Epithelial cell of umbilical artery (primary cell): Measurements from ENCODE around the gene CALU. TPM values are rescaled to one million over a fixed set of nuclear protein-coding genes. Genes with fewer than 3 reads are reported as not detected.

Experiments used
- total RNA-seq: library from RNA; depleted of rRNA; stranded (reverse); fragments of >200 nt; gene quantifications from 2 replicates; pipeline ENCODE4 v1.2.3, GENCODE V29; 2014

The CALU gene
- 560 and 563 TPM in 2 replicates for total RNA-seq

DNA sequence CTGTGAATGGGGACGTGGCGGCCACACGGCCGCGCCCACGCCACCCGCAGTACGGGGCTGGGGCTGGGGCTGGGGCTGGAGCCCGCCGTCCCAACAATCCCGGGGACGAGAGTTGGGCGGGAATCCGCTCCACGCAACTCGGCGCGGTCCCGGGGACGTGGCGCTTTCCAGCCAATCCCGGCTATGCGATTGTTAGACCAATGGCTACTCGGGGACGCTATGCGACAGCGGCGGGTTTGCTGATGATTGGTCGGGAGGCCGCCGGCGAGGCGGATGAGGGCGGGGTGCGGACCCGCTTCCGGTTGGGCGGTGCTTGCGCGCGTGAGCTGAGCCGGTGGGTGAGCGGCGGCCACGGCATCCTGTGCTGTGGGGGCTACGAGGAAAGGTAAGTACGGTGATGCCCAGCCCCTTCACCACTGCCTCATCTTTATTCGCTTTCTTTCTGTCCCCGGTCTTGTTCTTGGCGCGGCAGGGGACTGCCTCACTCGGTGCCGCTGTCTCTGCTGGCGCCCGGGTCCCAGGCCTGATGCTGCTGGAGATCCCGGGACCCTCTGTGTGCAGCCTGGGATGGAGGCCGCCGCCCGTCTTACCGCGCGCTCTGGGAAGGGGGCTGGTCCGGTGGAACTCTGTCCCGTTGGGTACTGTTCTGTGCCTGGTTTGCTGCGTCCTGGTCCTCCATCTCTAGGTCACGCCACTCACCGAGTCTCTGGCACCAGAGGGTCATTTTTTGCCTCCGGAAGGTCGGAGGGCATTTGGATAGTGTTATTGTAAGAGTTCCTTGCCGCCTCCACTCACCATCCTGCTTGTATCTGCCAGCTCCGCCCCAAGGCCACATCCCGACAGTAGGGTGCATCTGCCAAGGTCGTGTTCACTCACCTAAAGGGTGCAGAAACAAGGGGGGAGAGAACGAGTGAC lies at the start of gene CALU:
TSS of gene CALU (plus strand) at position 312 of the 915 bp plus-strand sequence. CDS start 9,225 bp downstream, outside the sequence.

DNA sequence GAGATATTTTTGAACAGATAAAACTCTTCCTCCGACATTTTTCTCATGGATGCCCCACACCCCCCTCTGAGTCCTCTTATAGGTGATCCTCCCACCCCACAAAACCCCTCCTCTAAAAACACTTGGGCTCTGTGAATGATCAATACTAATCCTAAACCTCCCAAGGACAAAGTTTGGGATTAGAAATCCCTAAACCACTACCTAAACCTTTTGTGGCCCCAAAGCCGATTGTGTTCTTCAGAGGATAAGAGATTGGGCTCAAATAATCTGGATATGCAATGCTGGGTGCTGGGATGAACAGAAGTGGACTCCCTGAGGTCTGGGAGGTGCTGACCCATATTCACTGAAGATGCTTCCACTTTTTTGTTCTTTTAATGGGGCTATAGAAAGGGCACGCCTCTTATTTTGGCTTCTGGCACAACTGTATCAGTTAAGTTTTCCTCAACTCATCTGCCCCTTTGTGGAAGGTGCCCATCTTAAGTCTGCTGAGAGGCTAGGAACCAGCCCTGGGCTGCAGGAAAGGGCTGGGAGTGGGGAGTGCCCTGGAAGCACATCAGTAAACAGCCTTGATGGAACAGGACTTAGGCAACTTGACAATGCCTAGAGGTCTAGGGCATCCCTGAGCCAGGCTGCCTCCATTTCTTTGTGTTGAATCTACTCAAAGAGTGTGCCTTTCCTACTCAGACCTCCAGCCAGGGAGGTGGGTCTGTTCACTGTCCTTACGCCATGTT lies 36.8 kb downstream of the CALU start, which contains the start of gene OPN1SW:
TSS of gene OPN1SW (minus strand) at position 51 of the 731 bp plus-strand sequence. CDS start at position 38, 13 bp downstream.

GRCh38 chr7:128791121-128791971 lies 52.2 kb downstream of the CALU start, which contains the start of gene CCDC136:
Gene CCDC136 (plus strand): TSS chr7:128791968. CDS start chr7:128792412, 444 bp downstream.

Other genes starting within 250 kb of the CALU start
- gene GARIN1A, start 67.1 kb upstream of the CALU start, total RNA-seq, result 0.32 and 0.46 TPM in 2 replicates
- gene OPN1SW, start 36.4 kb downstream of the CALU start, total RNA-seq, result not detected in 2 replicates
- gene CCDC136, start 52.6 kb downstream of the CALU start, total RNA-seq, result 1.6 and 3.8 TPM in 2 replicates
- gene FLNC, start 91.0 kb downstream of the CALU start, total RNA-seq, result 66.6 and 74.8 TPM in 2 replicates
- gene ATP6V1F, start 123.5 kb downstream of the CALU start, total RNA-seq, result 115 and 150 TPM in 2 replicates
- under 0.01 TPM in 1 of 2 replicates, not detected in the other for gene KCP, start 171.3 kb downstream of the CALU start, total RNA-seq
- 0.32 and 1.7 TPM in 2 replicates for gene IRF5, start 198.6 kb downstream of the CALU start, total RNA-seq